PC-9 (cell line): ENCODE data around the gene HSPE1.

Experiments used
- CTCF ChIP-seq: fragments of 200-600 bp; sonication (generic); conservative IDR thresholded peaks from 2 replicates; pipeline ENCODE4 v1.6.1; 2017; ENCODE audit warnings: mixed run types, antibody characterized with exemption, mild to moderate bottlenecking, moderate library complexity
- EZH2 ChIP-seq: fragments of 200-600 bp; sonication (generic); IDR thresholded peaks from 2 replicates; pipeline ENCODE4 v1.8.0; 2017; ENCODE audit warnings: antibody characterized with exemption, low read depth

DNA sequence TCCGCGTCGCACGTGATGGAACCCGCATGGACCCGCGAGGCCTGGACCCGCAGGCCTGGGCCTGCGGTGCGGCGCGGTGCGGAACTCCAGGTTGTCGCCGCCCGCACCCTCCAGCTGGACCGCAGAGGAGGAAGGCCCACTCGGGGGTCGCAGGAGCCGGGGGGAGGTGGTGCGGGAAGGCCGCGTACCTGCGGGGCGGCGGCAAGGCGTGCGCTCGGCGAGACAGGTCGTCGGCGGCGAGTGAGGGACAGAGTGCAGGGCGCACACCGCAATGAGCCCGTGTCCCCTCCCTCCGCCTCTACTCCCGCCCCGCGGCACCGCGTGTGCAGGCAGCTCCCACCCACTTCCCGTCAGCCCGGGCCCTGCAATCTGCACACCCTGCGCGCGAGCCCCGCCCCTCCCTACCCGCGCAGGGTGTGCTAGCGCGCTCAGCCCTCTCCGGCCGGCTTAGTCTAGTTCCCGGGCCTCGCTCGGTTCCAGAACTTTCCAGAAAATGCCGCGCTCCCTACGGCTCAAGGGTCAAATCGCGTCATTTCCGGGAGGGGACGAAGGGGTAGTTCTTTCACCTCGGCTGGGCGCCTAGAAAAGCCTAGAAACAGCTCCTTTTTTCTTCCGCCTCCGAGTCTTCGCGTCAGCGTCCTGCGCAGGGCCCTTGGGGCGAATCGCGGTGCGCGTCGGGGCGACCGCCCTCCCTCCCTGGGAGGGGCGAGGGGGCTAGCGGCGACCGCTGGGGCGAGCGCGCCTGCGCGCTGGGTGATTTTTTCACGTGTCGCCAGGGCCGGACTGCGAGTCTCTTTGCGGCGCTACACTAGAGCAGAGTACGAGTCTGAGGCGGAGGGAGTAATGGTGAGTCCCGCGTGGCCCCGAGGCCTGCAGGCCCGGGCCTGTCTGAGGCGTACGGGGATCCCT lies at the start of gene HSPE1, which contains the start of gene HSPD1:
- TF ChIP-seq CTCF (no peak), EZH2 (no peak)
